ENCODE data around the gene IQCH.

DNA sequence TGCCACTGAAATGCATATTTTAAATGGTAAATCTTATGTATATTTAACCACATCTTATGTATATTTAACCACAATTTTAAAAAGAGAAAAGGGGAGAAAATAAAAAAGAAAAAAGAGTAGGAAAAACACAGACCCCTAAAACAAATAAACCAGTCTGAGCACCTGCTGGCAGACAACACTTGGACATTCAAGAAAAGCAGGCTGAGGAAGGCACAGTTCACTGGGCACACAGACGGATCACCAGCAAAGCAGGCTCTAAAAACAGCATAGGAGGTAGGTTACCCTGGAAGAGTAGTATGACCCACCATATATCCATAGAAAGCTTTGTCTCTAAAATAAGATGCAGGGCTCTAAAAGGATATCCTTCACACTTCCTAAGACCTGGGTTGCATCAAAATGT lies 27.2 kb upstream of the IQCH start:
- no peak for TF ChIP-seq POLR2A (IDR thresholded peaks at IDR 0.05)
- TF ChIP-seq, protein P1, sequence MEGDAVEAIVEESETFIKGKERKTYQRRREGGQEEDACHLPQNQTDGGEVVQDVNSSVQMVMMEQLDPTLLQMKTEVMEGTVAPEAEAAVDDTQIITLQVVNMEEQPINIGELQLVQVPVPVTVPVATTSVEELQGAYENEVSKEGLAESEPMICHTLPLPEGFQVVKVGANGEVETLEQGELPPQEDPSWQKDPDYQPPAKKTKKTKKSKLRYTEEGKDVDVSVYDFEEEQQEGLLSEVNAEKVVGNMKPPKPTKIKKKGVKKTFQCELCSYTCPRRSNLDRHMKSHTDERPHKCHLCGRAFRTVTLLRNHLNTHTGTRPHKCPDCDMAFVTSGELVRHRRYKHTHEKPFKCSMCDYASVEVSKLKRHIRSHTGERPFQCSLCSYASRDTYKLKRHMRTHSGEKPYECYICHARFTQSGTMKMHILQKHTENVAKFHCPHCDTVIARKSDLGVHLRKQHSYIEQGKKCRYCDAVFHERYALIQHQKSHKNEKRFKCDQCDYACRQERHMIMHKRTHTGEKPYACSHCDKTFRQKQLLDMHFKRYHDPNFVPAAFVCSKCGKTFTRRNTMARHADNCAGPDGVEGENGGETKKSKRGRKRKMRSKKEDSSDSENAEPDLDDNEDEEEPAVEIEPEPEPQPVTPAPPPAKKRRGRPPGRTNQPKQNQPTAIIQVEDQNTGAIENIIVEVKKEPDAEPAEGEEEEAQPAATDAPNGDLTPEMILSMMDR (IDR thresholded peaks at IDR 0.05) = no peak

Data from body of pancreas (tissue), 4 donors.